A549 (cell line): ENCODE results near the gene CSNK1D.

Experiments
- CEBPB ChIP-seq, 2 experiments: fragments of >200 bp in 1 of 2; sonication (Bioruptor Twin) in 1 of 2; formaldehyde crosslinking in 1 of 2; IDR thresholded peaks; 2 replicates each; pipeline ENCODE4 v1.6.1; 2012 to 2016
- CHD2 ChIP-seq: fragments of 150-350 bp; IDR thresholded peaks from 2 replicates; pipeline ENCODE4 v1.6.1; 2014; ENCODE audit warnings: low read length; ENCODE audit not compliant: partially characterized antibody
- CTCF ChIP-seq: fragments of >200 bp; sonication (Bioruptor Twin); formaldehyde crosslinking; IDR thresholded peaks from 3 replicates; pipeline ENCODE4 v1.5.1; 2016
- EHMT2 ChIP-seq: fragments of 200-600 bp; sonication (generic); IDR thresholded peaks from 2 replicates; pipeline ENCODE4 v1.6.1; 2016; ENCODE audit warnings: antibody characterized with exemption, low read depth, mild to moderate bottlenecking, moderate library complexity
- ELK1 ChIP-seq: fragments of 150-350 bp; IDR thresholded peaks from 2 replicates; pipeline ENCODE4 v1.6.1; 2014; ENCODE audit warnings: low read depth, mild to moderate bottlenecking, low read length
- FOSL2 ChIP-seq, 2 experiments: fragments of 450-650 bp in 1 of 2; fragments of >200 bp in 1 of 2; sonication (Bioruptor Twin) in 1 of 2; formaldehyde crosslinking; IDR thresholded peaks; 2 replicates each; pipeline versions ENCODE4 v1.5.0 to v1.6.1; 2016 to 2020; ENCODE audit warnings: mild to moderate bottlenecking in 1 of 2, moderate library complexity in 1 of 2
- PHF8 ChIP-seq: fragments of 200-600 bp; sonication (generic); IDR thresholded peaks from 2 replicates; pipeline ENCODE4 v1.6.1; 2016; ENCODE audit warnings: low read depth, mild to moderate bottlenecking, antibody characterized with exemption, moderate library complexity, borderline replicate concordance
- POLR2A ChIP-seq: IDR thresholded peaks from 2 replicates; pipeline ENCODE4 v1.6.1; 2012; ENCODE audit warnings: mild to moderate bottlenecking, low read length
- RCOR1 ChIP-seq: fragments of 150-350 bp; IDR thresholded peaks from 2 replicates; pipeline ENCODE4 v1.6.1; 2014; ENCODE audit warnings: antibody characterized with exemption, low read length, low read depth
- ZFP36 ChIP-seq: fragments of 450-650 bp; IDR thresholded peaks from 2 replicates; pipeline ENCODE4 v1.6.1; 2014; ENCODE audit warnings: borderline replicate concordance; ENCODE audit not compliant: partially characterized antibody

GRCh38 chr17:82246040-82246364 lies 27.5 kb downstream of the CSNK1D start:
- TF ChIP-seq CTCF (no peak), CEBPB (IDR thresholded peaks at IDR 0.05) (no peak), ELK1 (no peak), PHF8 (no peak), ZFP36 (no peak), CHD2 (no peak), POLR2A (no peak), FOSL2 (IDR thresholded peaks at IDR 0.05) (no peak), FOSL2 (CRISPR knock-in tag; IDR thresholded peaks at IDR 0.05) (no peak), EHMT2 (no peak), RCOR1 (no peak)
